Cardiac fibroblast (primary cell): ENCODE data around the gene CENPS.
A peak's percentile ranks its signal among the peaks of the same experiment; 100 is the strongest.

Experiments used
- DNase-seq, 2 donors: peaks; one replicate each; pipeline versions ENCODE4 v3.0.0 to v3.0.0-alpha.2; 2010; ENCODE audit warnings: low read depth in 2 of 2
- H3K4me3 ChIP-seq, 2 donors: replicated peaks in 1 of 2; 1 replicate in 1 of 2; 2 replicates in 1 of 2; pipeline ENCODE4 v1.5.1; 2011; ENCODE audit warnings: low read depth in 2 of 2, low read length in 2 of 2, mild to moderate bottlenecking in 2 of 2, moderate library complexity in 1 of 2
- CTCF ChIP-seq: IDR thresholded peaks from one replicate; pipeline ENCODE4 v1.5.1; 2011; ENCODE audit warnings: low read depth, mild to moderate bottlenecking, low read length, inconsistent platforms

CENPS gene

GRCh38 chr1:10479296-10479695 is 49.1 kb downstream of the CENPS start:
- no peak for DNase-seq
- H3K4me3 ChIP-seq = no peak overlapping the region
- TF ChIP-seq CTCF = no peak

- no peak for TF ChIP-seq CTCF
- no peak for DNase-seq
- H3K4me3 ChIP-seq = no peak overlapping the region
These were observed 50.4 kb downstream of the CENPS start for GRCh38 chr1:10480614-10481013.

- H3K4me3 ChIP-seq = no peak overlapping the region
- peak in 1 of 2 donors; percentile 6 for DNase-seq
- TF ChIP-seq CTCF = no peak
These were observed 54.3 kb downstream of the CENPS start for GRCh38 chr1:10484521-10484920.

GRCh38 chr1:10489291-10490055 is 59.2 kb downstream of the CENPS start:
- H3K4me3 ChIP-seq = no peak overlapping the region
- DNase-seq = no peak
- TF ChIP-seq CTCF = no peak

GRCh38 chr1:10490286-10490970 is 60.2 kb downstream of the CENPS start:
- TF ChIP-seq CTCF = no peak
- H3K4me3 ChIP-seq = no peak overlapping the region
- no peak for DNase-seq
